H9 (cell line): Measurements from ENCODE around the gene TCOF1. TPM values are rescaled to one million over a fixed set of nuclear protein-coding genes. Genes with fewer than 3 reads are reported as not detected.

Experiments
- DNase-seq: peaks from one replicate; pipeline ENCODE4 v3.0.0-alpha.2; 2017
- H2AFZ ChIP-seq: one replicate; pipeline ENCODE4 v1.6.1; 2013; ENCODE audit warnings: mild to moderate bottlenecking, low read length, control low read depth, moderate library complexity
- H2AK5ac ChIP-seq: 2 replicates; pipeline ENCODE4 v1.6.1; 2013; ENCODE audit warnings: low read length, control low read depth, mixed read lengths; ENCODE audit not compliant: insufficient read length
- H2BK120ac ChIP-seq: one replicate; pipeline ENCODE4 v1.6.1; 2013; ENCODE audit warnings: low read depth, mild to moderate bottlenecking, low read length, control low read depth, inconsistent platforms; ENCODE audit not compliant: poor library complexity, severe bottlenecking
- H2BK12ac ChIP-seq: 2 replicates; pipeline ENCODE4 v1.6.1; 2013; ENCODE audit warnings: low read length, control low read depth, mixed read lengths, low read depth; ENCODE audit not compliant: insufficient read length
- H2BK15ac ChIP-seq: 2 replicates; pipeline ENCODE4 v1.6.1; 2013; ENCODE audit warnings: low read depth, low read length, control low read depth
- H2BK20ac ChIP-seq: one replicate; pipeline ENCODE4 v1.6.1; 2013; ENCODE audit warnings: low read depth, mild to moderate bottlenecking, low read length, control low read depth, inconsistent platforms; ENCODE audit not compliant: poor library complexity, severe bottlenecking
- H2BK5ac ChIP-seq: 2 replicates; pipeline ENCODE4 v1.6.1; 2013; ENCODE audit warnings: low read length, control low read depth, mixed read lengths; ENCODE audit not compliant: insufficient read length
- H3K14ac ChIP-seq: 2 replicates; pipeline ENCODE4 v1.6.1; 2013; ENCODE audit warnings: low read length, control low read depth; ENCODE audit not compliant: insufficient read depth
- H3K18ac ChIP-seq: 2 replicates; pipeline ENCODE4 v1.6.1; 2013; ENCODE audit warnings: low read depth, mild to moderate bottlenecking, mixed read lengths, low read length, control low read depth; ENCODE audit not compliant: insufficient read length
- H3K23ac ChIP-seq: 2 replicates; pipeline ENCODE4 v1.6.1; 2013; ENCODE audit warnings: low read length, control low read depth, mixed read lengths, low read depth; ENCODE audit not compliant: insufficient read length
- H3K23me2 ChIP-seq: 2 replicates; pipeline ENCODE4 v1.6.1; 2013; ENCODE audit warnings: low read depth, mild to moderate bottlenecking, mixed read lengths, low read length, control low read depth; ENCODE audit not compliant: insufficient read length, poor library complexity, severe bottlenecking
- H3K27ac ChIP-seq: 2 replicates; pipeline ENCODE4 v1.5.1; 2013; ENCODE audit warnings: low read length, control low read depth, mixed read lengths, low read depth; ENCODE audit not compliant: insufficient read length
- H3K27me3 ChIP-seq: 2 replicates; pipeline ENCODE4 v1.6.1; 2013; ENCODE audit warnings: low read length, control low read depth, inconsistent platforms; ENCODE audit not compliant: insufficient read depth
- H3K4ac ChIP-seq: 2 replicates; pipeline ENCODE4 v1.6.1; 2013; ENCODE audit warnings: low read depth, mild to moderate bottlenecking, control low read depth, inconsistent platforms, low read length, moderate library complexity
- H3K4me1 ChIP-seq: 2 replicates; pipeline ENCODE4 v1.6.1; 2013; ENCODE audit warnings: low read length, control low read depth, inconsistent platforms; ENCODE audit not compliant: insufficient read depth
- H3K4me2 ChIP-seq: 2 replicates; pipeline ENCODE4 v1.6.1; 2013; ENCODE audit warnings: low read length, control low read depth, mixed read lengths; ENCODE audit not compliant: insufficient read length, insufficient read depth
- H3K56ac ChIP-seq: 2 replicates; pipeline ENCODE4 v1.6.1; 2013; ENCODE audit warnings: low read depth, mild to moderate bottlenecking, mixed read lengths, low read length, control low read depth; ENCODE audit not compliant: insufficient read length
- H3K79me1 ChIP-seq: 2 replicates; pipeline ENCODE4 v1.6.1; 2013; ENCODE audit warnings: low read depth, mild to moderate bottlenecking, moderate library complexity, low read length, control low read depth, inconsistent platforms; ENCODE audit not compliant: insufficient read depth, poor library complexity, severe bottlenecking
- H3K79me2 ChIP-seq: 2 replicates; pipeline ENCODE4 v1.6.1; 2013; ENCODE audit warnings: low read length, control low read depth, inconsistent platforms; ENCODE audit not compliant: insufficient read depth
- H3K9ac ChIP-seq: 2 replicates; pipeline ENCODE4 v1.6.1; 2013; ENCODE audit warnings: low read length, control low read depth, mixed read lengths; ENCODE audit not compliant: insufficient read length; ENCODE audit errors: extremely low read depth
- H3K9me3 ChIP-seq: one replicate; pipeline ENCODE4 v1.6.1; 2013; ENCODE audit warnings: low read depth, low read length, inconsistent platforms; ENCODE audit not compliant: control insufficient read depth
- H3T11ph ChIP-seq: one replicate; pipeline ENCODE4 v1.6.1; 2013; ENCODE audit warnings: mild to moderate bottlenecking, low read length, control low read depth, inconsistent platforms
- H4K20me1 ChIP-seq: one replicate; pipeline ENCODE4 v1.6.1; 2013; ENCODE audit not compliant: control insufficient read depth, insufficient read length, insufficient read depth
- H4K5ac ChIP-seq: 2 replicates; pipeline ENCODE4 v1.6.1; 2013; ENCODE audit warnings: low read depth, mild to moderate bottlenecking, mixed read lengths, low read length, control low read depth; ENCODE audit not compliant: insufficient read length
- H4K8ac ChIP-seq: replicated peaks from 2 replicates; pipeline ENCODE4 v1.6.1; 2013; ENCODE audit warnings: low read length, control low read depth, mixed read lengths, low read depth; ENCODE audit not compliant: insufficient read length
- H4K91ac ChIP-seq: 2 replicates; pipeline ENCODE4 v1.6.1; 2013; ENCODE audit warnings: low read depth, mild to moderate bottlenecking, moderate library complexity, mixed read lengths, low read length, control low read depth; ENCODE audit not compliant: insufficient read length
- H3K27ac Mint-ChIP-seq, 3 experiments: 2 replicates in 2 of 3; 3 replicates in 1 of 3; pipeline ENCODE4 v1.8.0; 2020 to 2021; ENCODE audit warnings: mixed read lengths in 3 of 3, mild to moderate bottlenecking in 1 of 3, moderate library complexity in 1 of 3
- H3K27me3 Mint-ChIP-seq: 2 replicates; pipeline ENCODE4 v1.8.0; 2021; ENCODE audit warnings: low read depth, mild to moderate bottlenecking, moderate library complexity, mixed read lengths
- H3K36me3 Mint-ChIP-seq, 3 experiments: 2 replicates in 2 of 3; 3 replicates in 1 of 3; pipeline ENCODE4 v1.8.0; 2020 to 2021; ENCODE audit warnings: low read depth in 3 of 3, mixed read lengths in 3 of 3; ENCODE audit not compliant: insufficient read depth in 1 of 3
- H3K4me1 Mint-ChIP-seq, 2 experiments: 2 replicates each; pipeline ENCODE4 v1.8.0; 2020; ENCODE audit warnings: mixed read lengths in 2 of 2
- H3K4me3 Mint-ChIP-seq, 2 experiments: 2 replicates in 1 of 2; 3 replicates in 1 of 2; pipeline ENCODE4 v1.8.0; 2020 to 2021; ENCODE audit warnings: mild to moderate bottlenecking in 2 of 2, mixed read lengths in 2 of 2, moderate library complexity in 1 of 2
- H3K9me3 Mint-ChIP-seq, 2 experiments: 2 replicates in 1 of 2; 3 replicates in 1 of 2; pipeline ENCODE4 v1.8.0; 2020; ENCODE audit warnings: mild to moderate bottlenecking in 2 of 2, mixed read lengths in 2 of 2, moderate library complexity in 1 of 2
- CTCF ChIP-seq: fragments of 200-600 bp; sonication (generic); conservative IDR thresholded peaks from 3 replicates; pipeline ENCODE4 v1.8.0; 2021; ENCODE audit warnings: antibody characterized with exemption, mild to moderate bottlenecking
- WGBS: extraction: QIAGEN DNeasy Blood & Tissue Kit; methylation state at CpG from one replicate; pipeline ENCODE4 v1.1.7; 2013; ENCODE audit warnings: missing lambda C conversion rate, low lambda C conversion rate, mixed read lengths; ENCODE audit not compliant: insufficient read length; ENCODE audit errors: extremely low coverage; 5-methylcytosine and 5-hydroxymethylcytosine counted together
- total RNA-seq: library from RNA; stranded (reverse); gene quantifications from 2 replicates; pipeline ENCODE4 v1.2.1, GENCODE V29; 2021

Gene TCOF1
- total RNA-seq, 1 experiment from 2014 or later, result 128 TPM

- DNase-seq, result no peak
- Histone ChIP-seq H4K20me1 (no peaks in the 10 kb centered on the region), H3K23ac (no peak overlapping the region), H4K91ac (no peak overlapping the region), H3K27me3 (no peaks in the 10 kb centered on the region), H3K27ac (no peak overlapping the region), H3K79me1 (no peaks in the 10 kb centered on the region), H2AK5ac (no peak overlapping the region), H2AFZ (no peak overlapping the region), H3K9me3 (no peaks in the 10 kb centered on the region), H3K18ac (no peak overlapping the region), H3K56ac (no peak overlapping the region), H2BK20ac (no peak overlapping the region), H3K23me2 (no peaks in the 10 kb centered on the region), H3K9ac (no peak overlapping the region), H3K4me1 (0 out of 2 replicates have a peak, but pooled peaks cover 2% of the 10 kb centered on the region), H3K4ac (no peak overlapping the region), H2BK15ac (no peak overlapping the region), H4K8ac (no peak overlapping the region), H3K79me2 (no peaks in the 10 kb centered on the region), H4K5ac (no peak overlapping the region), H2BK120ac (no peak overlapping the region), H2BK5ac (no peak overlapping the region), H3K4me2 (no peak overlapping the region), H3T11ph (no peak overlapping the region), H2BK12ac (no peak overlapping the region), H3K14ac (no peak overlapping the region)
- no CpG with 5 or more reads among the region's 1 CpG for WGBS
- no peak overlapping the region for H3K4me3 Mint-ChIP-seq
- H3K9me3 Mint-ChIP-seq, result no peaks in the 10 kb centered on the region
- peak overlapping the region in 1 of 3 experiments; percentile 73; a peak in 1 of 7 replicates for H3K27ac Mint-ChIP-seq
- H3K27me3 Mint-ChIP-seq, result no peaks in the 10 kb centered on the region; the same call in none of the 2 replicates
- peaks cover 15 to 17% of the 10 kb centered on the region in 2 experiments for H3K4me1 Mint-ChIP-seq
- TF ChIP-seq CTCF, result no peak
- no peaks in the 10 kb centered on the region for H3K36me3 Mint-ChIP-seq
Observed at GRCh38 chr5:150321784-150322183, 35.7 kb upstream of the TCOF1 start.
